ENCODE results near the gene SPATA25.
A peak's percentile ranks its signal among the peaks of the same experiment; 100 is the strongest.

Gene SPATA25

GRCh38 chr20:45897289-45897688, 9.9 kb upstream of the SPATA25 start:
- no peak for DNase-seq
- intact Hi-C loops (cut with DNase I): no loop called here

- DNase-seq: peak in 3 of 10 donors; percentile 0 to 61 (median 41)
- intact Hi-C loops (cut with DNase I): no loop called here
Measured at GRCh38 chr20:45896641-45897161, 9.3 kb upstream of the SPATA25 start.

- DNase-seq: peak in 2 of 10 donors; percentile 8 to 63
- intact Hi-C loops (cut with DNase I): loop anchor here (5.0 kb wide), 1 partner anchor 38 kb away; the partner anchor contains the start of gene PCIF1
Measured at GRCh38 chr20:45894797-45895196, 7.4 kb upstream of the SPATA25 start.

- DNase-seq: peak in 1 of 10 donors; percentile 24
- intact Hi-C loops (cut with DNase I): loop anchor here (5.0 kb wide), 1 partner anchor 38 kb away; the partner anchor contains the start of gene PCIF1
Measured at GRCh38 chr20:45893831-45894230, 6.4 kb upstream of the SPATA25 start.

- intact Hi-C loops (cut with DNase I): loop anchor here (5.0 kb wide), 1 partner anchor 39 kb away; the partner anchor contains the start of gene PCIF1
- peak in 2 of 10 donors; percentile 41 to 59 for DNase-seq
Measured at GRCh38 chr20:45892828-45893500, 5.5 kb upstream of the SPATA25 start.

GRCh38 chr20:45892049-45892825, 4.8 kb upstream of the SPATA25 start:
- peak in 3 of 10 donors; percentile 10 to 49 (median 25) for DNase-seq
- intact Hi-C loops (cut with DNase I): loop anchor here (5.0 kb wide), 1 partner anchor 40 kb away; the partner anchor contains the start of gene PCIF1

- intact Hi-C loops (cut with DNase I): loop anchor here (2.0 to 5.0 kb wide), 2 partner anchors 41 to 78 kb away; partner anchors contain the start of genes PCIF1 and UBE2C
- DNase-seq: peak; percentile 87 to 99 (median 94)
Measured at GRCh38 chr20:45890985-45891983, 3.9 kb upstream of the SPATA25 start, which contains the start of the genes CTSA and NEURL2. TSS of gene CTSA (plus strand) at chr20:45891335. CDS start at chr20:45891569, 234 bp downstream. TSS of gene NEURL2 (minus strand) at chr20:45891208. CDS start at chr20:45890991, 217 bp downstream.

- intact Hi-C loops (cut with DNase I): loop anchor here (2.0 to 5.0 kb wide), 2 partner anchors 42 to 78 kb away; partner anchors contain the start of genes PCIF1 and UBE2C
Measured at GRCh38 chr20:45890077-45890984, 2.9 kb upstream of the SPATA25 start.

GRCh38 chr20:45888681-45889080, 1.3 kb upstream of the SPATA25 start:
- DNase-seq: peak in 1 of 10 donors; percentile 47
- intact Hi-C loops (cut with DNase I): no loop called here

More at GRCh38 chr20:45890077-45890984, 2.9 kb upstream of the SPATA25 start:
- peak; percentile 49 to 96 (median 73) for DNase-seq

- DNase-seq: peak in 1 of 10 donors; percentile 64
- intact Hi-C loops (cut with DNase I): no loop called here
Measured at GRCh38 chr20:45886590-45887345, 654 bp downstream of the SPATA25 start.

GRCh38 chr20:45883100-45883469, 4.3 kb downstream of the SPATA25 start:
- intact Hi-C loops (cut with DNase I): no loop called here
- DNase-seq: peak in 1 of 10 donors; percentile 50

- intact Hi-C loops (cut with DNase I): no loop called here
- DNase-seq: peak in 1 of 10 donors; percentile 65
Measured at GRCh38 chr20:45882469-45883099, 4.8 kb downstream of the SPATA25 start.

GRCh38 chr20:45880988-45881788, 6.2 kb downstream of the SPATA25 start, which contains the start of gene ZSWIM1:
TSS of gene ZSWIM1 (plus strand) at chr20:45881227. CDS start at chr20:45882593, 1,366 bp downstream.
- DNase-seq: peak; percentile 98 to 100 (median 100)
- intact Hi-C loops (cut with DNase I): loop anchor here (1.0 kb wide), 1 partner anchor 24 kb away; the partner anchor contains the start of genes ACOT8 and ZSWIM3

- DNase-seq: peak in 3 of 10 donors; percentile 11 to 88 (median 53)
- intact Hi-C loops (cut with DNase I): no loop called here
Measured at GRCh38 chr20:45878076-45878761, 9.2 kb downstream of the SPATA25 start.

- intact Hi-C loops (cut with DNase I): no loop called here
- no peak for DNase-seq
Measured at GRCh38 chr20:45874576-45874975, 12.8 kb downstream of the SPATA25 start.
